Esophagus squamous epithelium (tissue), 5 donors: ENCODE data around the gene FAM83E. TPM values are rescaled to one million over a fixed set of nuclear protein-coding genes. Genes with fewer than 3 reads are reported as not detected.
"Not testable (repeated sequence)": the region's sequence is repeated elsewhere in the genome, so short reads cannot be mapped to it uniquely, and the experiment has no call there.

Experiments used
- DNase-seq: peaks from one replicate; lab custom pipeline; 2025; lab: John Stamatoyannopoulos, UW
- H3K27ac ChIP-seq, 4 donors: fragments of 200-600 bp; sonication (generic); one replicate each; pipeline ENCODE4 v1.5.1; 2016 to 2019; ENCODE audit warnings: mild to moderate bottlenecking in 1 of 4
- H3K27me3 ChIP-seq, 4 donors: fragments of 200-600 bp; sonication (generic); 1 replicate in 3 of 4; 2 replicates in 1 of 4; pipeline versions ENCODE4 v1.5.1 to v1.6.0; 2017 to 2021; ENCODE audit warnings: antibody characterized with exemption in 1 of 4
- H3K36me3 ChIP-seq, 3 donors: fragments of 200-600 bp; sonication (generic); one replicate each; pipeline ENCODE4 v1.5.1; 2016 to 2019
- H3K4me1 ChIP-seq, 3 donors: fragments of 200-600 bp; sonication (generic); one replicate each; pipeline ENCODE4 v1.5.1; 2017 to 2019
- H3K4me3 ChIP-seq, 4 donors: fragments of 200-600 bp; sonication (generic); 1 replicate in 3 of 4; 2 replicates in 1 of 4; pipeline ENCODE4 v1.5.1; 2016 to 2019; ENCODE audit warnings: mild to moderate bottlenecking in 2 of 4, moderate library complexity in 1 of 4
- H3K9me3 ChIP-seq, 3 donors: fragments of 200-600 bp; sonication (generic); one replicate each; pipeline ENCODE4 v1.5.1; 2016 to 2019
- POLR2A ChIP-seq, 4 donors: fragments of 450-650 bp; IDR thresholded peaks; one replicate each; pipeline ENCODE4 v1.6.1; 2017; ENCODE audit warnings: antibody characterized with exemption in 4 of 4, mild to moderate bottlenecking in 4 of 4, moderate library complexity in 3 of 4
- WGBS, 2 donors: methylation state at CpG; one replicate each; pipeline ENCODE4 v1.1.5; 2018; 5-methylcytosine and 5-hydroxymethylcytosine counted together
- intact Hi-C: fragments of 100-400 bp; cut with DNase I; formaldehyde crosslinking; loops from one replicate; pipeline ENCODE4 v1.15.0; 2022
- total RNA-seq, 4 donors: library from RNA; depleted of rRNA; stranded (reverse); fragments of >200 nt; gene quantifications; one replicate each; pipeline ENCODE4 v1.1.0, GENCODE V29; 2016
- TF ChIP-seq, protein P1 (sequence below), 6 experiments: fragments of 450-650 bp in 4 of 6; fragments of 200-600 bp in 2 of 6; sonication (generic) in 2 of 6; IDR thresholded peaks; one replicate each; pipeline ENCODE4 v1.5.1; 2016 to 2019; ENCODE audit warnings: antibody characterized with exemption in 6 of 6, mild to moderate bottlenecking in 4 of 6, moderate library complexity in 4 of 6
- donor health status: DM: yes; HTN: yes; CAD: no.

FAM83E gene
- total RNA-seq, 4 donors from 2014 or later = 3.1 to 12.3 (median 8.6) TPM

- intact Hi-C loops = no loop called here
- peak overlapping the region; percentile 95 to 98 (median 96) for H3K27ac ChIP-seq
- H3K4me1 ChIP-seq = peaks cover 40 to 89% (median 47%) of the 10 kb centered on the region in 3 donors
- H3K27me3 ChIP-seq = no peaks in the 10 kb centered on the region
- TF ChIP-seq, protein P1, sequence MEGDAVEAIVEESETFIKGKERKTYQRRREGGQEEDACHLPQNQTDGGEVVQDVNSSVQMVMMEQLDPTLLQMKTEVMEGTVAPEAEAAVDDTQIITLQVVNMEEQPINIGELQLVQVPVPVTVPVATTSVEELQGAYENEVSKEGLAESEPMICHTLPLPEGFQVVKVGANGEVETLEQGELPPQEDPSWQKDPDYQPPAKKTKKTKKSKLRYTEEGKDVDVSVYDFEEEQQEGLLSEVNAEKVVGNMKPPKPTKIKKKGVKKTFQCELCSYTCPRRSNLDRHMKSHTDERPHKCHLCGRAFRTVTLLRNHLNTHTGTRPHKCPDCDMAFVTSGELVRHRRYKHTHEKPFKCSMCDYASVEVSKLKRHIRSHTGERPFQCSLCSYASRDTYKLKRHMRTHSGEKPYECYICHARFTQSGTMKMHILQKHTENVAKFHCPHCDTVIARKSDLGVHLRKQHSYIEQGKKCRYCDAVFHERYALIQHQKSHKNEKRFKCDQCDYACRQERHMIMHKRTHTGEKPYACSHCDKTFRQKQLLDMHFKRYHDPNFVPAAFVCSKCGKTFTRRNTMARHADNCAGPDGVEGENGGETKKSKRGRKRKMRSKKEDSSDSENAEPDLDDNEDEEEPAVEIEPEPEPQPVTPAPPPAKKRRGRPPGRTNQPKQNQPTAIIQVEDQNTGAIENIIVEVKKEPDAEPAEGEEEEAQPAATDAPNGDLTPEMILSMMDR (IDR thresholded peaks at IDR 0.05) = no peak
- peak in 2 of 4 donors; percentile 15 to 20 for TF ChIP-seq POLR2A (IDR thresholded peaks at IDR 0.05)
- no peaks in the 10 kb centered on the region for H3K9me3 ChIP-seq
- peaks cover 0 to 48% (median 0%) of the 10 kb centered on the region in 3 donors for H3K36me3 ChIP-seq
- DNase-seq = no peak
- peak overlapping the region in 1 of 4 donors; percentile 68 for H3K4me3 ChIP-seq
Measured at GRCh38 chr19:48632692-48633147, 17.8 kb upstream of the FAM83E start.

GRCh38 chr19:48632286-48632685 lies 17.4 kb upstream of the FAM83E start:
- WGBS, 2 donors = 31 to 46% methylated on average over 3 to 8 of the region's 11 CpGs

GRCh38 chr19:48631225-48631624 lies 16.3 kb upstream of the FAM83E start:
- Histone ChIP-seq H3K4me1 (peaks cover 40 to 91% (median 49%) of the 10 kb centered on the region in 3 donors), H3K27me3 (no peaks in the 10 kb centered on the region), H3K36me3 (peaks cover 0 to 50% (median 0%) of the 10 kb centered on the region in 3 donors), H3K9me3 (no peaks in the 10 kb centered on the region), H3K4me3 (no peak overlapping the region), H3K27ac (peak overlapping the region; percentile 52 to 98 (median 90))
- intact Hi-C loops = no loop called here
- 73% methylated on average over 2 of the region's 3 CpGs; no CpG with 5 or more reads in 1 of the 2 donors for WGBS, 2 donors
- no peak for DNase-seq
- TF ChIP-seq, protein P1 (IDR thresholded peaks at IDR 0.05) = no peak
- no peak for TF ChIP-seq POLR2A (IDR thresholded peaks at IDR 0.05)

More at GRCh38 chr19:48632286-48632685, 17.4 kb upstream of the FAM83E start:
- peaks cover 0 to 48% (median 0%) of the 10 kb centered on the region in 3 donors for H3K36me3 ChIP-seq
- H3K27ac ChIP-seq = peak overlapping the region; percentile 95 to 98 (median 96)
- DNase-seq, intact Hi-C loops, H3K9me3 ChIP-seq, H3K27me3 ChIP-seq, H3K4me3 ChIP-seq: not testable (repeated sequence)
- H3K4me1 ChIP-seq = peaks cover 40 to 93% (median 51%) of the 10 kb centered on the region in 3 donors

DNA sequence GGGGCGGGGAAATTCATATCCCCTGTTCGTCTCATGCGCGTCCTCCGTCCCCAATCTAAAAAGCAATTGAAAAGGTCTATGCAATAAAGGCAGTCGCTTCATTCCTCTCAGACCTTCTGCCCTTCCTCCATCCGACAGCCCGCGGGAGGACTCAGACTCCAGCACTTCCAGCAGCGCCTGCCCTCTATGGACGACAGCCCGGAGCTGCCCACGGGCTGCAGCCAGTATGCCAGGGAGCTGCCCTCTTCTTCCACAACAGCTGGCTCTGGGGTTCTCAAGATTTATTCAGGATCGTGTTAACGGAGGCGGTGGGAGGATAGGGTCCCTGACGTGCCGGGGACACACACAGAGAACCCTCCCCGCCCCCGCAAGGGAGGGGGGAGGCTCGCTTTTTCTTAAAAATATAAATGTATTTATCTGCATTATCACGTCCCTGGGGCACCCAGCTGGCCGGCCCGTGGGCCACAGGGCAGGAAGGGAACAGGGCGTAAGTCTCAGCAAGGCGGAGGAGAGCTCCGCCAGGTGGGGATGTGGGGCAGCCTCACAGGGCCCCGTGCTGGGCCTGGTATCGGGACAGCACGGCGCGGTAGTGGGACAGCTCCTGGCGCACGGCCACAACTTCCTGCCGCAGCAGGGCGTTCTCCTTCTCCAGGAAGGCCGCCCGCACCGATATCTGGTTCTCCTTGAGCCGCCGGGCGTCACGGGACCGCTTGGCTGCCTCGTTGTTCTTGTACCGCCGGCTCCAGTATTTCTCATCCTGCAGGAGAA lies 15.6 kb upstream of the FAM83E start:
- Histone ChIP-seq H3K4me1 (peaks cover 40 to 91% (median 49%) of the 10 kb centered on the region in 3 donors), H3K27me3 (no peaks in the 10 kb centered on the region), H3K9me3 (no peaks in the 10 kb centered on the region), H3K4me3 (peak overlapping the region in 1 of 4 donors; percentile 43), H3K27ac (peak overlapping the region; percentile 52 to 98 (median 84)), H3K36me3 (peaks cover 0 to 57% (median 0%) of the 10 kb centered on the region in 3 donors)
- TF ChIP-seq POLR2A (IDR thresholded peaks at IDR 0.05) = no peak
- TF ChIP-seq, protein P1 (IDR thresholded peaks at IDR 0.05) = no peak
- intact Hi-C loops = no loop called here
- 69 to 80% methylated on average over 15 to 23 of the region's 47 CpGs for WGBS, 2 donors
- DNase-seq = no peak

DNA sequence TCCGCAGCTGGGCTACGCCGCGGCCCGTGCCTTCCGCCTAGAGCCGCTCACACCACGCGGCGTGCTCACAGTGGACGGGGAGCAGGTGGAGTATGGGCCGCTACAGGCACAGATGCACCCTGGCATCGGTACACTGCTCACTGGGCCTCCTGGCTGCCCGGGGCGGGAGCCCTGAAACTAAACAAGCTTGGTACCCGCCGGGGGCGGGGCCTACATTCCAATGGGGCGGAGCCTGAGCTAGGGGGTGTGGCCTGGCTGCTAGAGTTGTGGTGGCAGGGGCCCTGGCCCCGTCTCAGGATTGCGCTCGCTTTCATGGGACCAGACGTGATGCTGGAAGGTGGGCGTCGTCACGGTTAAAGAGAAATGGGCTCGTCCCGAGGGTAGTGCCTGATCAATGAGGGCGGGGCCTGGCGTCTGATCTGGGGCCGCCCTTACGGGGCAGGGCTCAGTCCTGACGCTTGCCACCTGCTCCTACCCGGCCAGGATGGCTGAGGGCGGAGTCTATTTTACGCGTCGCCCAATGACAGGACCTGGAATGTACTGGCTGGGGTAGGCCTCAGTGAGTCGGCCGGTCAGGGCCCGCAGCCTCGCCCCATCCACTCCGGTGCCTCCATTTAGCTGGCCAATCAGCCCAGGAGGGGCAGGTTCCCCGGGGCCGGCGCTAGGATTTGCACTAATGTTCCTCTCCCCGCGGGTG lies 14.9 kb upstream of the FAM83E start:
- Histone ChIP-seq H3K4me3 (no peak overlapping the region), H3K4me1 (peaks cover 40 to 91% (median 47%) of the 10 kb centered on the region in 3 donors), H3K27ac (peak overlapping the region; percentile 52 to 98 (median 84)), H3K27me3 (no peaks in the 10 kb centered on the region), H3K9me3 (no peaks in the 10 kb centered on the region), H3K36me3 (peaks cover 0 to 57% (median 0%) of the 10 kb centered on the region in 3 donors)
- 31 to 48% methylated on average over 9 to 10 of the region's 48 CpGs for WGBS, 2 donors
- DNase-seq = no peak
- TF ChIP-seq, protein P1 (IDR thresholded peaks at IDR 0.05) = no peak
- no peak for TF ChIP-seq POLR2A (IDR thresholded peaks at IDR 0.05)
- intact Hi-C loops = no loop called here
